HepG2 (cell line): ENCODE data around the gene PLEKHM2. TPM values are rescaled to one million over a fixed set of nuclear protein-coding genes. Genes with fewer than 3 reads are reported as not detected.

Source experiments
- CREB1 ChIP-seq, 2 experiments: fragments of 450-650 bp in 1 of 2; IDR thresholded peaks; 2 replicates each; pipeline ENCODE4 v1.6.1; 2016 to 2017; ENCODE audit warnings: control low read depth in 1 of 2, mild to moderate bottlenecking in 1 of 2, missing compliant biosample characterization in 1 of 2, missing genetic modification characterization in 1 of 2
- HNF4G ChIP-seq, 2 experiments: sonication (generic) in 1 of 2; formaldehyde crosslinking in 1 of 2; IDR thresholded peaks; 2 replicates each; pipeline versions ENCODE4 v1.4.0 to v1.6.1; 2011 to 2020; ENCODE audit warnings: borderline replicate concordance in 2 of 2, low read depth in 2 of 2, mild to moderate bottlenecking in 2 of 2, low read length in 1 of 2, missing genetic modification reagents in 1 of 2, moderate library complexity in 1 of 2
- LCORL ChIP-seq, 2 experiments: fragments of 450-650 bp in 1 of 2; sonication (generic) in 1 of 2; formaldehyde crosslinking in 1 of 2; IDR thresholded peaks; 2 replicates each; pipeline versions ENCODE4 v1.5.0 to v1.6.1; 2017 to 2020; ENCODE audit warnings: antibody characterized with exemption in 1 of 2, missing genetic modification reagents in 1 of 2
- MAZ ChIP-seq, 2 experiments: sonication (generic) in 1 of 2; formaldehyde crosslinking in 1 of 2; IDR thresholded peaks; 2 replicates each; pipeline versions ENCODE4 v1.5.0 to v1.6.1; 2012 to 2020; ENCODE audit warnings: low read depth in 2 of 2, mild to moderate bottlenecking in 2 of 2, borderline replicate concordance in 1 of 2, improper control_type of control experiment in 1 of 2, low read length in 1 of 2, missing genetic modification reagents in 1 of 2, moderate library complexity in 1 of 2
- NONO ChIP-seq, 2 experiments: fragments of 450-650 bp in 1 of 2; sonication (generic) in 1 of 2; formaldehyde crosslinking in 1 of 2; IDR thresholded peaks in 1 of 2; conservative IDR thresholded peaks in 1 of 2; 2 replicates each; pipeline versions ENCODE4 v1.6.1 to v1.8.0; 2017 to 2022; ENCODE audit warnings: mild to moderate bottlenecking in 1 of 2, missing genetic modification reagents in 1 of 2, moderate library complexity in 1 of 2
- SMYD3 ChIP-seq: sonication (generic); formaldehyde crosslinking; IDR thresholded peaks from 2 replicates; pipeline ENCODE4 v1.8.1; 2023; ENCODE audit warnings: mild to moderate bottlenecking, missing genetic modification reagents
- TFDP2 ChIP-seq: sonication (generic); formaldehyde crosslinking; IDR thresholded peaks from 2 replicates; pipeline ENCODE4 v1.4.0; 2020; ENCODE audit warnings: missing genetic modification reagents
- ZGPAT ChIP-seq: IDR thresholded peaks from 2 replicates; pipeline ENCODE4 v1.6.1; 2016; ENCODE audit warnings: mild to moderate bottlenecking
- ZNF329 ChIP-seq: sonication (generic); formaldehyde crosslinking; IDR thresholded peaks from 2 replicates; pipeline ENCODE4 v1.9.0; 2021; ENCODE audit warnings: low read depth, mild to moderate bottlenecking, missing genetic modification reagents
- ZNF577 ChIP-seq: sonication (generic); formaldehyde crosslinking; IDR thresholded peaks from 2 replicates; pipeline ENCODE4 v1.4.0; 2020; ENCODE audit warnings: mild to moderate bottlenecking, low read depth, missing genetic modification reagents, borderline replicate concordance
- ZNF609 ChIP-seq: sonication (generic); formaldehyde crosslinking; IDR thresholded peaks from 2 replicates; pipeline ENCODE4 v1.4.0; 2020; ENCODE audit warnings: mild to moderate bottlenecking, missing genetic modification reagents, borderline replicate concordance
- ZNF652 ChIP-seq: IDR thresholded peaks from 2 replicates; pipeline ENCODE4 v1.6.1; 2016; ENCODE audit warnings: low read depth, borderline replicate concordance
- ZNF687 ChIP-seq: sonication (generic); formaldehyde crosslinking; IDR thresholded peaks from 2 replicates; pipeline ENCODE4 v1.5.1; 2020; ENCODE audit warnings: mild to moderate bottlenecking, missing genetic modification reagents, moderate library complexity
- ZNF768 ChIP-seq: sonication (generic); formaldehyde crosslinking; IDR thresholded peaks from 2 replicates; pipeline ENCODE4 v1.4.0; 2020; ENCODE audit warnings: missing genetic modification reagents
- polyA plus RNA-seq, 8 experiments: library from polyadenylated mRNA; depleted of rRNA in 3 of 8; stranded (reverse) in 7 of 8; unstranded in 1 of 8; fragments of >200 nt; fragmentation: Illumina TruSeq in 4 of 8; extraction: Trizol in 4 of 8; gene quantifications; 2 replicates each; pipeline versions ENCODE4 v1.2.1 to v1.2.3, GENCODE V29; 2011 to 2016; ENCODE audit warnings: low read depth in 4 of 8, missing spikeins in 1 of 8, mixed read lengths in 1 of 8; ENCODE audit not compliant: insufficient read depth in 1 of 8
- total RNA-seq, 5 experiments: library from RNA; depleted of rRNA; stranded (reverse); fragments of >200 nt; fragmentation: Illumina TruSeq; extraction: Trizol; gene quantifications; 2 replicates each; pipeline ENCODE4 v1.2.3, GENCODE V29; 2016; ENCODE audit warnings: low read depth in 1 of 5

PLEKHM2 gene
- total and polyA plus RNA-seq, 2 of the 13 experiments (the other 11 are each of a cell fraction or from before 2014, with no cell fraction given): 16.5 to 27.3 TPM

GRCh38 chr1:15742339-15742801 lies 58.2 kb downstream of the PLEKHM2 start, which contains the start of gene TMEM82 (continued):
- TF ChIP-seq SMYD3 (CRISPR knock-in tag): no peak
- no peak for TF ChIP-seq NONO (IDR thresholded peaks at IDR 0.05)
- 0 out of 2 replicates have a peak, but pooled peaks have one; percentile 41 for TF ChIP-seq NONO (CRISPR knock-in tag; conservative IDR thresholded peaks at IDR 0.05)
- 0 out of 2 replicates have a peak, but pooled peaks have one; percentile 24 for TF ChIP-seq TFDP2 (CRISPR knock-in tag)
- no peak for TF ChIP-seq LCORL (IDR thresholded peaks at IDR 0.05)
- TF ChIP-seq LCORL (CRISPR knock-in tag; IDR thresholded peaks at IDR 0.05): 0 out of 2 replicates have a peak, but pooled peaks have one; percentile 21
- no peak for TF ChIP-seq ZNF577 (CRISPR knock-in tag)
- peak; percentile 71; the same call in 1 of the 2 replicates for TF ChIP-seq HNF4G (IDR thresholded peaks at IDR 0.05; ENCODE audit: borderline replicate concordance, low read depth, low read length)
- no peak for TF ChIP-seq HNF4G (CRISPR knock-in tag; IDR thresholded peaks at IDR 0.05; ENCODE audit: borderline replicate concordance, low read depth)
- no peak; the same call in 1 of the 2 replicates for TF ChIP-seq ZNF687 (CRISPR knock-in tag)
- TF ChIP-seq ZNF609 (CRISPR knock-in tag): 0 out of 2 replicates have a peak, but pooled peaks have one; percentile 2
- no peak for TF ChIP-seq CREB1 (IDR thresholded peaks at IDR 0.05)
- TF ChIP-seq CREB1 (CRISPR knock-in tag; IDR thresholded peaks at IDR 0.05): peak; percentile 53; the same call in 1 of the 2 replicates
- TF ChIP-seq ZNF652 (CRISPR knock-in tag): peak; percentile 95
- TF ChIP-seq ZNF329 (CRISPR knock-in tag): no peak
- TF ChIP-seq MAZ (IDR thresholded peaks at IDR 0.05; ENCODE audit: borderline replicate concordance, low read depth, low read length): 0 out of 2 replicates have a peak, but pooled peaks have one; percentile 41
- TF ChIP-seq MAZ (CRISPR knock-in tag; IDR thresholded peaks at IDR 0.05; ENCODE audit: low read depth): no peak
- TF ChIP-seq ZNF768 (CRISPR knock-in tag): 0 out of 2 replicates have a peak, but pooled peaks have one; percentile 5
- TF ChIP-seq ZGPAT (CRISPR knock-in tag): no peak
